GM19438 (cell line): ENCODE data around the gene RASEF.
"Not testable (repeated sequence)": the region's sequence is repeated elsewhere in the genome, so short reads cannot be mapped to it uniquely, and the experiment has no call there.

Experiments used
- ATAC-seq: cut with Tn5 transposase; IDR thresholded peaks from one replicate; pipeline ENCODE4 v1.9.1; 2021; ENCODE audit warnings: low read depth; ENCODE audit not compliant: unreplicated experiment

Gene RASEF

DNA sequence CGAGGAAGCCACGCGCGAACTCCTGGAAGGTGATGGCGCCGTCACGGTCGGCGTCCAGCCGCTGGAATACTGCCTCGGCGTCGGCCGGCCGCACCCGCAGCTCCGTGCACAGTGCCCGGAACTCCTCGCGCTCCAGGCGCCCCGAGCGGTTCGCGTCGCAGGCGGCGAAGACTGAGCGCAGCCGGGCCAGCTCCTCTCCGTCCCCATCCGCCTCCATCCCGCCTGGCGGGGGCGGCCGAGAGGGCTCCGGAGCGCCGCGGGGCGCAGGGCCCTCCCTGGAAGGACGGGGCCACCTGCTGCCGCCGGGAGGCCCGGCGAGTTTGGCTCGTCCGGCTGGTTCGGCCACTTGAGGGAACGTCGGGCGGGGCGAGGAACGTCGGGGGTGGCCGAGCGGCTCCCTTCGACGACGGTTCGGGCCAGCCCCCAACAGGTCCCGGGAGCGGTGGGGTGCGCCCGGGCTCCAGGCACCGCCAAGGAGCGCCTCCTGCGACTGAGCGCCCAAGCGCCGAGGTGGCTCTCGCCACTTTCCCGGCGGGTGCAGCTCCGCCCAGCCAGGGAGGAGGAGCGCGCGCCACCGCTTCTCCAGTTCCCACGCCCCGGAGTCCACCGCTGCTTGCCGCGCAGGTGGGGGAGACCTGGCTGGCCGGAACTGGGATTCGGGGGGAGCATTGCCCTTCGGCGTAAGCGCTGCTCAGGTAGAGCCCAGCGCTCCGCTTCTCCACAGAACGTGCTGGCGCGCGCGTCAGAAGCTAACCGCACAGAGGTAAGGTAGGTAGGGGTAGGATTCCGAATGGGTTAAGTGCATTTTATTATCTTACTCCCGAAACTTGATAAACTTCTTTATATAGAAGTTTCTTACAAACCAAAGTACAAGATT is at the start of gene RASEF:
Gene RASEF (minus strand): TSS at position 492 of the 877 bp plus-strand sequence. CDS start 275 bp downstream, at position 217.
- no peak for ATAC-seq

- no peak for ATAC-seq
These were observed 48.2 kb upstream of the RASEF start for GRCh38 chr9:83111169-83111568.

DNA sequence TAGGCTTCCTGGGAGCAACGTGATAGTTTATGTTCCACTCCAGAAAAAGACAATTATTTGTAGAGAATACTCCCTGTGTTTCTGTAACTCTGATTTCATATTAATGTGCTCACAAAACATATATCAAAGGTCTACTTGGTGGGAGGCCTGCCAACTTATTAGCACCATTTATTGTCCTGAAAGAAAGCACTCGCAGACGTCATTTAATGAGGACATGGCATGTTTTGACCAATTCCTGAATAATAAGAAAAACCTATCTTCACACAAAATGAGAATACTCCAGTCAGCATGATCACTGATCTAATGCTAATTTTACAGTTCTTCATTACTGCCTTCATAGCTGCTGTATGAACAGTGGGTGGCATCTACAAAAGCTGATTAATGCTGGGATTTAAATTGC is 46.4 kb upstream of the RASEF start:
- ATAC-seq, result no peak

- no peak for ATAC-seq
These were observed 45.3 kb upstream of the RASEF start for GRCh38 chr9:83108208-83108607.

GRCh38 chr9:83106772-83107171 is 43.8 kb upstream of the RASEF start:
- no peak for ATAC-seq

DNA sequence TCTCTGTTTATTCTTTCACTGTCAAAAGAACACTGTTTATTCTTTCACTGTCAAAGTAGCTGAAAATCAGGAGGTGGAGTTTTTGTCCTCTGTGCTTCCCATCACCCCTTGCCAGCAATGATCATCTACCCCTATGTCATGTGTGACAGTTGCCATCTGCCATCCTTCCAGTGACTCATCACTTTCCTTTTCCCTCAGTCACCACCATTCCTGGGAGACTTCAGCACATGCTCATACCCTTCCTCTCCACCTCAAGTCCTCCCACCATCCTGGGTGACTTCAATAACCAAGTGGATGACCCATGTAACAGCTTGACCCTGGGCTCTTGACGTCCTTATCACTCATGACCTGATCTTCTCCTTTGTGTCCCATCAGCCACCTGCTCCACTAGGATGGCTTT is 43.3 kb upstream of the RASEF start:
- no peak for ATAC-seq

GRCh38 chr9:83097633-83098032 is 34.7 kb upstream of the RASEF start:
- no peak for ATAC-seq

DNA sequence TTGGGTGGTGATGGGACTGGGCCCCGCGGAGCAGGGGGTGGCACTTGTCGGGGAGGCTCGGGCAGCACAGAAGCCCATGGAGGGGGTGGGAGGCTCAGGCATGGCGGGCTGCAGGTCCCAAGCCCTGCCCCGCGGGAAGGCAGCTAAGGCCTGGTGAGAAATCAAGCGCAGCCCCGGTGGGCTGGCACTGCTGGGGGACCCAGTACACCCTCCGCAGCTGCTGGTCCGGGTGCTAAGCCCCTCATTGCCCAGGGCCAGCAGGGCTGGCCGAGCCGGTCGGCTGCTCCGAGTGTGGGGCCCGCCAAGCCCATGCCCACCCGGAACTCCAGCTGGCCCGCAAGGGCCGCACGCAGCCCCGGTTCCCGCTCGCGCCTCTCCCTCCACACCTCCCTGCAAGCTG is 30.4 kb upstream of the RASEF start:
- ATAC-seq, result not testable (repeated sequence)

DNA sequence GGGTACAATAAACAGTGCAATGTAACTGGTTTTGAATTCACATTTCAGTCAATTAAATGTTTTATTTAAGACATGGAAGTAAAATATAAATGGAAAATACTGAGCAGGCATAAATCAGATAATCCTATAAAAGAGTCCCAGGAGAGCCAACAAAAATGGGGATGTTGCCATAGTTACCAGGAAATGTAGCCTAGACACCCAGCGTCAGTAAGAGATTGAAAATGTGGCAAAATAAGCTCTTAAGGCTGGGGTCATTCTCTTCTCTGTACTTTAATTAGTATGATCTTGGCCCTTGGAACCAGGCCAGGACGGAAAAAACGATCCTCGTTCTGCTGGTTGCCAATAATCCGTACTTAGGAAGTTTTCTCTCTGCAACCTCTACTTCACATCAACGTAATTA is 18.9 kb upstream of the RASEF start:
- no peak for ATAC-seq

- no peak for ATAC-seq
These were observed 18.1 kb upstream of the RASEF start for GRCh38 chr9:83081010-83081409.

- ATAC-seq, result not testable (repeated sequence)
These were observed 13.0 kb upstream of the RASEF start for GRCh38 chr9:83075932-83076331.

DNA sequence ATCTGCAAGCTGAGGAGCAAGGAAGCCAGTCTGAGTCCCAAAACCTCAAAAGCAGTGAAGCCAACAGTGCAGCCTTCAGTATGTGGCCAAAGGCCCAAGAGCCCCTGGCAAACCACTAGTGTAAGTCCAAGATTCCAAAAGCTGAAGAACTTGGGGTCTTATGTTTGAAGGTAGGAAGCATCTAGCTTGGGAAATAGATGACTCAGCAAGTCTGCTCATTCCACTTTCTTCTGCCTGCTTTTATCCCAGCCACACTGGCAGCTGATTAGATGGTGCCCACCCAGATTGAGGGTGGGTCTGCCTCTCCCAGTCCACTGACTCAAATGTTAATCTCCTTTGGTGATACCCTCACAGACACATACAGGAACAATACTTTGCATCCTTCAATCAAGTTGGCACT is 9.6 kb upstream of the RASEF start:
- ATAC-seq, result not testable (repeated sequence)

DNA sequence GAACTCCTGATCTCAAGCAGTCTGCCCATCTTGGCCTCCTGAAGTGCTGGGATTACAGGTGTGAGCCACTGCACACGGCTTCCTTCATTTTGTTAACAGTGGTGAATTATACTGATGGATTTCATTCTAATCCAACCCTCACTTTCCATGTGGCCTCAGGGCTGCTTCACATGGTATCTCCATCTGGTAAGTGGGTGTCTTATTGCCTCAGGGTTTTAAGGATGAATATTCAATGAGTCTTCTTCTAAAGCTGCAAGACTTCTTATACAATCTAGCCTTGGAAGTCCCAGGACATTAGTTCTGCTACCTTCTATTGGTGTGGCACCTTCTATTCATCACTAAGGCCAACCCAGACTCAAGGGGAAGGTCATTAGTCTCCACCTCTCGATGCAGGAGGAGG is 8.7 kb upstream of the RASEF start:
- no peak for ATAC-seq

DNA sequence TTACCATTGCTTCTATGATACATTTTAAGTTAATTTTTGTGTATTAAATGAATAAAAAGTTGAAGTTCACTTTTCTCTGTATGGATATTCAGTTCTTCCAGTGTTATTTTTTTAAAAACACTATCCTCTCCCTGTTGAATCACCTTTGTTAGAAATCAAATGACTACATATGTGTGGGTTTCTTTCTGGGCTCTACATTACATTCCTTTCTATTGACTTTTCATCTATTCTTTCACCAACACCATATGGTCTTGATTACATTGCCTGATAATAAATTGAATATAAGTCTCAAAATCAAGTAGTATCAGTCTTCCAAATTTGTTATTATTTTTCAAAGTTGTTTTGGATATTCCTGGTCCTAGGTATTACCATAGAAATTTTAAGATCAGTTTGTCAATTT is 7.3 kb upstream of the RASEF start:
- ATAC-seq, result no peak

- no peak for ATAC-seq
These were observed 6.7 kb upstream of the RASEF start for GRCh38 chr9:83069651-83070050.

GRCh38 chr9:83068414-83068813 is 5.5 kb upstream of the RASEF start:
- ATAC-seq, result no peak

DNA sequence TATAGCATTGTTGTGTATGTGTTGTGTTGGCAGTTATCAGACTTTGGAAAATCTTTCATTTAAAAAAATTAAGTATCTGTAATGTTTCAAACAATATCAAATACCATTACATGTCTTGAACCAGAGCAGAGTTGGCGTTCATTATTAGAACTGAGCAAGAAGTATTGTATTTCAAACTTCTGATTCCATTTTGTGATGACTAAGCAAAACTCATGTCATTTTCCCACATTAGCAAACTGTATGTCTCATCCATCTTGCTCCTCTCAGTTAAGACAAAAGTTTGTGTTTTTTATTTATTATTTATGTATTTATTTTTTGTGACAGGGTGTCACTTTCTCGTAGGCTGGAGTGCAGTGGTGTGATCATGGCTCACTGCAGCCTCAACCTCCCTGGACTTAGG is 4.6 kb upstream of the RASEF start:
- no peak for ATAC-seq

DNA sequence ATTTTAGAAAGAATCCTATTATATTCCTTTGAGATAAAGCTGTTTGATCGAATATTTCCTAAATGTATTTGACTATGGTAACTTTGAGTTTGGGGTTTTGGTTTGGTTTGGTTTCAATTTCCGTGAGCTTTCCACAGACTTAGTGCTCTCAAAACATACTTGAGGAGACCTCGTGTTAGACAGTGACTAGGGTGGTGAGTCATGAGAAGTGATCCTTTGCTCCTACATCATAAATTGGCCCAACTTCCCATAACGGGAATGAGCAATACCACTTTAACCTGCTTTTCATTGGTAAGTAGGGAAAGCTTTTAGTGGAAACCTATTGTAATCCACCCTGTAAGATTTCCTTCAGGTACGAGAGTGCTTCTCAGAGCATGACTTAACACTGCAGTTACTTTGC is 3.8 kb upstream of the RASEF start:
- ATAC-seq, result no peak

DNA sequence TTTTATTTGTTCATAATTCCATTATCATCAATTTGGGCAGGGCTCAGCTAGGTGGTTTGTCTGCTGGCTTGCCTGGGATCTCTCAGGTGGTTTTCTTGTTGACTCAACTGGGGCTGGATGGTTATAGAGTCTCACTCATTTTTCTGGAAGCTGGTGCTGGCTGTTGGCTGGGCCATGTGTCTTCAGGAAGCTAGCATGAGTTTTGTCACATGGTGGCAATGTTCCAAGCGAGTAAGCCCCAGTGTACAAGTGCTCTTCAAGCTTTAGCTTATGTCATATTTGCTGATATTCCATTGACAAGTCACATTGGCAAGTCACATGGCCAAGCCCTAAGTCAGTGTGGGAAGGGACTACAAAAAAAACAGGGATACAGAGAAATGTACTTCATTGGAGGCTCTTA is 2.3 kb upstream of the RASEF start:
- no peak for ATAC-seq

GRCh38 chr9:83061990-83062650 is 822 bp downstream of the RASEF start:
- no peak for ATAC-seq

DNA sequence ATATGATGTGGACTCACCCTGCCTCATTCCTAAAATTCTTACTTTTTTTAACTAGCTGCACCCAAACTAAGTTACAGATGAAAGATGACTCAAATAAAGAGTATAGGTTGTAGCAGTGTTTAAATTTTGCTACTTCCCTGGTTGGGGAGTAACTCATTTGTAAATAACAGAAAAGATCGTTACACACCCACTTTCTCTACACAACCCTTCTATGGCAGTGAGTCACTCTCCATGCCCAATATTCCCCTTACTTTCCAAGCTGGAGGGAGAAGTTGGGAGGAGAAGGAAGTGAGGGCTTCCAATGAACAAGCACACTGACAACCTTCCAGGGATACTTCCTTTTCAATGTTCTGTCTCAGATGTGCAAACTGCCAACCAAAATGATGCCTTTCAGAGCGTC is 1.9 kb downstream of the RASEF start:
- ATAC-seq, result no peak

GRCh38 chr9:83060556-83060955 is 2.4 kb downstream of the RASEF start:
- no peak for ATAC-seq
